GM18868 (cell line): ENCODE measurements around the gene PICALM.
A peak's percentile ranks its signal among the peaks of the same experiment; 100 is the strongest.
"Not testable (repeated sequence)": the region's sequence is repeated elsewhere in the genome, so short reads cannot be mapped to it uniquely, and the experiment has no call there.

Source experiments
- ATAC-seq: cut with Tn5 transposase; IDR thresholded peaks from one replicate; pipeline ENCODE4 v1.9.1; 2021; ENCODE audit warnings: mild to moderate bottlenecking, moderate library complexity; ENCODE audit not compliant: unreplicated experiment

PICALM gene

DNA sequence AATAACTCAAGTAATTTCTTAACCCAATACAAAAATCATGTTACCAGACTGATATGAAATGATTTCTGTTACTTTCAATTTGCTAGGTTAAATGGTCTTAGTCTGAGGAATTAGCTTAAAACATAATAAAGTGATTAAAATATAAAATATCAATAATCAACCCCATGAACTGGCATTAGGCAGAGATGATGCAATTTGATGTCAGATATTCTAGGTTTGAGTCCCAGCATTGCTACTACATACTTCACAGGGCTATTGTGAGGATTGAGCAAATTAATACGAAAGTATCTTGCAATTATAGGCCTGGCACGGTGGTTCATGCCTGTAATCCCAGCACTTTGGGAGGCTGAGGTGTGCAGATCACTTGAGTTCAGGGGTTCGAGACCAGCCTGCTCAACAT, 66.5 kb downstream of the PICALM start:
- no peak for ATAC-seq

DNA sequence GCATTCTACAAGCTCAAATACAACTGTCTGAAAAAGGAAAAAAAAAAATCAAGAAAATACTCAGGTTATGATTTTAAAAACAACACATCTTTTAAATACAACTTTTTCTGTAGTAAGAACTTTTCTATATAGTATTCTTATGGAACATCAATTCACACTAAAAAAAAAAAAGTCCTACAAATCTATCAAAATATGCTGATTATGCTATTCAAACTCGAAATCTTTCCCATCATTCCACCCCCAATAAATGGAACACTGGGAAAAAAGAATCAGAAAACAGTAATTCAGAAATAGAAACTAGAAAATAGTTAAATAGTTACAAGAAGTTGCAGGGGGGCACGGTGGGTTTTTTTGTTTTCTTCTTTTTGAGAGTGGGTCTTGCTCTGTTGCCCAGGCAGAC, 77.4 kb downstream of the PICALM start:
- ATAC-seq: no peak

DNA sequence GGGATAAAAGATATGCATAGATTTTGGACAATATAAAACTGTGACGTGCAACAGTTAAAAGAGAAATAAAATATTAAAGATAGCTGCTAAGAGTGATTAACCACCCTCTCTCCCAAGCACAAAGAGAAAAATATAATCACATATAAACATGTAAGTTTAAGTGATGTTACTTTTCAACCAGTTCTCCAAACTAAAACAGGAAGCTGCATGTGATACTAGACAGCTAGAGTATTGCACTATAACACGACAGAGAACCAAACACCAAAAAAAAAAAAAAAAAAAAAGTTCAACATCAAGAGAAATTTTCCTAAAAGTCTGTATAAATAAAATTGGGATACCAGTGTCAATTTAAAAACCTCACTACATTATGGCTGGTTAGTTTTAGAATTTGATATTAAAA, 79.1 kb downstream of the PICALM start:
- no peak for ATAC-seq

DNA sequence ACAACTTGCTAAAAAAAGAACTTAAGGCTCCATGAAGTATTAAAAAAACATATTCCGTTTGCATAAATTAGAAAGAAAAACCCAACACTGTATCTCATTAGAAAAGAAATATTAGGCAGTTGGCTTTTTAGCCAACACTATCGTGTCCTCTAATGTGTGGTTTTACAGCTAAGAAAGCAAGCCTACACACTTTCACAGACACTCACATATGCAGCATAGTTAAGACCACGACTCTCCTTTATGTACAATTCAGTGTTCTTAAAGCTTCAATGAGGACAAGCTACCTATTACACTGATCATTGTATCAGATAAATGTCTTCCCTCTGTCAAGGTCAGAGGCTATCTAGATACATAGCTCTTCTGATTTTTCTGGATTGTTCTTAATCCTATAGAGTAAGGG, 80.1 kb downstream of the PICALM start:
- peak; percentile 51 for ATAC-seq

DNA sequence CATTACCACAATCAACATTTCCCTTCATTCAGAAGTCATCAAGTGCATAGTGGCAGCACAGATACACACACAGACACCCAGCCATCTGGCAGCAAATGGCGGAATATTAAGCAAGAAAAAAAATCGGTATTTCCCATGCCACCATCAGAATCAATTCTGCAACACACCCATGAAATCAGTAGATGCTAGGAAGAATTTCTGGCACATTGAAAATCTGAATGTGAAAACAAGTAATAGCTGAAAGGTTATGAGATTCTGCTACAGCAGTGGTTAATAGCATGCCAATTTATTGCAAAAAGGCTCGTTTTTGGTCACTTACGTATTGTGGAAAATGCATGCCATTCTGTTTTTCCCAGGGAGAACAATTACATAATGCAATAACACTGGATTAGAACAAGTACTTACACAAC, 91.1 kb downstream of the PICALM start:
- no peak for ATAC-seq

DNA sequence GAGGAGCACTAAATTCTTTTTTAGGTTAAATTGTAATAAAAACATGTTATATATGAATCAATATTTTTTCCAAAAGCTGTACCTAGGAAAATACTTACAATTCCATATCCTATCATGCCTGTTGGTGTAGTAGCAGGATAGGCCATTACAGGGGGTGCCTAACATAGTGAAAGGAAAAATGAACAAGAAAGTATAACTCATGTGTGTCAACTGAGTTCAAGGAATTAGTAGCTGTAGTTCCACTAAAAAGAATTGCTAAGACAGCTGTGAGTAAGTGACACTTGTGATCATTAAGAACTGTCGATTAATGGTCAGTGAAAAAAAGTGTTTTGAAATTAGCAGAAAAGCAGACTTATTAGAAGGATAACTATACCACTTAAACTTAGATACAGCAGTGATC, 92.4 kb downstream of the PICALM start:
- ATAC-seq: no peak

DNA sequence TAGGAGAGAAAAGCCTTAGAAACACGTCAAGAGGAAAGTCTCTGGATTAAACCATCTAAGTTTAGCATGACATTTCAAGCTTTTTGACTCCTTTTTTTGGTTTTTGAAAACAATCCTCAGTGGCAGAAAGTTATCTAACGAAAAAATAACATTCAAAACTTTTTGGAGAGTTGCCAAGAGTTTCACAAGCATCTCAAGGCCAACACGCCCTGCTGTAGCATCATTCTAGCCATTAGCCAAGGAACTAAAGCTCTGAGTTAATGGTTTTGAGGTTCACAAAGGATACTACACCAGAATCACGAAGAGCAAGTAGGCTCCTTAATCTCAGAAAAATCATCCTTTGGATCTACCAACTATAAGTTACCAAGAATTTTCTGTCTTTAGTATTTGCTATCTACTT, 94.8 kb downstream of the PICALM start:
- no peak for ATAC-seq

DNA sequence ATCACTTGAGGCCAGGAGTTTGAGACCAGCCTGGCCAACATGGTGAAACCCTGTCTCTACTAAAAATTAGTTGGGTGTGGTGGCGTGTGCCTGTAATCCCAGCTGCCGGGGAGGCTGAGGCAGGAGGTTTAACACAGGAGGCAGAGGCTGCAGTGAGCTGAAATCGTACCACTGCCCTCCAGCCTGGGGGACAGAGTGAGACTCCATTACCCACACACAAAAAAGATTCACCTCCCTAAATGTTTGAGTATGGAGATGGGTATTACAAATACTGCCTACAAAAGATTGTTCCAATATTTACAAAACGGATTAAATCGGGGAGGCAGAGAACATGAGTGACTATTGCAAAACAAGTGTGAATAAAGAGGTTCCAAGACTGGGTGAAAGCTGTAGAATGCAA, 98.3 kb downstream of the PICALM start:
- no peak for ATAC-seq

DNA sequence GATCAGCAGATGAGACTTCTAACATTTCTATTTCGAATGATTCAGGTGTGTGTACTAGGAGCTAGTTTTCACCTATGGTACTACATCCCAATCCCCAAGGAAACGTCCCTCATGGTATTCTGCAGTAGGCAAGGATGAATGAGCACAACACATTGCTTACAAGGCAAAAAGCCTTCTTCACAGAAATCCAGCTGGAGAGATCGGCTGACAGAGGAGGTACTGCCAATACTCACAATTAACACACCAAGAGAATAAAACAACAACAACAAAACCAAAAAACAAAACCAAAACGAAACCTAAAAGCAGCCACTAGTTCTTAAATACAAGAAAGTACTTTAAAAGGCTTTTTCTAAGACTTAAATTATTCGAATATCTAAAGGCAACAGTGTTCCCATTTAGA, 101.4 kb downstream of the PICALM start:
- ATAC-seq: no peak

DNA sequence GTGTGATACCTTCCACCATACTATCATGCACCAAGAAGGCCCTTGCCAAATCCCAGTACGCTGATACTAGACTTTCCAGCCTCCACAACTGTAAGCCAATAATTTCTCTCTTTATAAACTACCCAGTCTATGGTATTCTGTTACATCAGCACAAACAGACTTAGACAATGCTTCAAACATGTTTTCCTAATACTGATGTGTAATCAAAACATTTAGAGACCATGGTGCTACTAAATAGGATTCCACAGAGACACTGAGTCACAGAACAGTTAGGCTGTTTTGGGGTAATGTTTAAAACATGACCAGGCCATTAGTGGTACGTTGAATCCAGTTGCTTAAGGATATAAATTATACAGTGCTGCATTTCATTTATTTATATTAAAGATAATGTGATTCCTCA, 103.7 kb downstream of the PICALM start:
- no peak for ATAC-seq

DNA sequence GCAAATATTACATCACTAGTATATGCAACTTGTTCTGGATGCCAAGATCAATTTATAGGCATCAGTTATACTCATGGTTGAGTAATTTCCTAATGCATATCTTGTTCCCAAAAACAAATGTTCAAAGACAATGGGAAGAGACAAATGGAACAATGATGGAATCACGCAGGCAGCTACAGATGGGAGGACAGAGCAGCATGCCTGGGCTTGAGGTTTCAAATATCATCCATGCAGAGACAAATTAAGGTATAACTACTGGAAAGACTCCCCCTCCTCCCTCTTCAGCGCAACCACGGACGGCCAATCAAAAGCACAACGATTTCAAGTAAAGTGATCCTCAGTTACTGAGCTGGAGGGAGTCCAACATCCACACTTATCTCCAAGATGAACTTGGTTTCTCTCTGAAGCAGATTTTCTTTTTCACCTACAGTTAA, 106.9 kb downstream of the PICALM start:
- no peak for ATAC-seq

DNA sequence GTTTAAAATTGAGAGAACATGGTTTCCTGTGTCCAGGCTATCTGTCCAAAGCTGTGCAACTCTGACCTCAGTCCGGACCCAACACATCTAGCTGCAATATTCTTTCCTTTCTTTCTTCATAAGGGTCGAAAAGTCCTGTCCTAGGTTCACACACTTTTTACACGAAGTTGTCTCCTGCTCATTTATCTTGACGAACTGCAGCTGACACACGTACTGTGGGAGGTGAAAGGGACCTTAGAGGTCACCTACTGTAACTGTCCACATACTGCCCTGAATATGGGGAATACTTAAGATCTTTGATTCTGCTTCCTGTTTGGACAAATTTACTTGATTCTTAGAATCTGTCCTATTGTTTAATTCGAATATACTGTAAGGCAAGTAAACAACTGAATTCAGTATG, 107.8 kb downstream of the PICALM start:
- ATAC-seq: no peak

DNA sequence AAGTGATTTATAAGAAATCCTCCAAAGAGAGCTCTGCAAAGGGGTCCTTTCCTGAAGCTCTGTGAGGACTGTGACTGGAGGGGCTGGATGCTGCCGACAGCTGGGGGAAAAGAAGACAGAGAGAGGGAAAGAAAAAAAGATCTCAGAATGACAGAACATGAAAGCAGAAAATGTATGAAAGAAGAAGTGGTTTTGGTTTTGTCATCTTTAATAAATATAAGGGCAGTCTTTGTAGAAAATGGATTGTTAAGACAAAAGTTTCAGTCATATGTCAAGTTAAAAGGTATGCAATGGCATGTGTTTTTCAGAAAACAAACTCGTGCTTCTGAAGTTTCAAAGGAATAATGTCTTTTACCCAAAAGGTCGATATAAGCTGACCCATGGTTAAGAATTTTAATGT, 108.2 kb downstream of the PICALM start:
- ATAC-seq: no peak

DNA sequence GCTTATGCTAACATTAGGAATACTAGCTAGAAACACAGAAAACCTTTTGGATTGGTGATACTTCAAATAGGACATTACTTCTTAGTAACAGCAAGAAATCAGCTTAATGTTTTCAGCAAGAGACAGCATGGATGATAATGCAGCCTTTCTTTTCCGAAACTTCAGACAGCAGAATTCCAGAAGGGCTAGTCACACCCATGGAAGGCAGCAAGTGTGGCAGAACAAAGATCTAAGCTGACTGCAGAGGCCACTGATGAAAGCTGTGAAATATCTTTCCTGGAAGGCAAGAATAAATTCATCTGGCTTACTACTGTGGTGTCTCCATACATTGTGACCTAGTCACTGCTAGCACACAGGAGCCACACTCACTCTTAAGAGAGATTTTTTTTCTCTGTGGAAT, 113.4 kb downstream of the PICALM start:
- no peak for ATAC-seq

DNA sequence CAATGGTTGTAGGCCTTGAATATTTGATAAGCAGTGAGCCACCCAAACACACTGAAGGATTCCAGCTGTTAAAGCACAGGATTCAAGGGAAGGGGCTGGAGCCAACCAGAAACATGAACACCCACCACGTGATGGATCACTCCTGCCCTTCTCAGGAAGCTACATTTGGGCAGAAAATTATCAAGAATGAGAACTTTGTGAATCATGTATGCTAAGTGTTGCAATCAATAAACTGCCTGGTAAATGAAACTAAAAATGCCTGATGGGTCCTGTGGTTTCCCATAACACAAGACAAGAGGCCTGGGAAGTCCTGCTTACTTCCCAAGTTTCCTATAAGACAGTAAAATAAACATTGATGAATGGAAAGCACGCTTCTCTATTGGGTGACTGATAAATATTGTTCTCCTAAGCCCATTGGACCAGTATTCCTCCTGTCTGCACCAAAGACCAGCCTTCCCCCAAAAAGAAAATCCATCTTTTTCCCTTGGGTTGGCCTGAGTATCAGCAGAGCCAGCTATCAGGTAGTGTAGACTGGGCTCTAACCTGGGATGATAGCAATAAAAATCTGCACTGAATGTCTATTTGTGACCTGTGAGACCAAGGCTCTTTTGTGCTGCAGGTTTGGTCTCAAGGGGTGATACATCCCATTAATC, 115.3 kb downstream of the PICALM start:
- ATAC-seq: no peak

DNA sequence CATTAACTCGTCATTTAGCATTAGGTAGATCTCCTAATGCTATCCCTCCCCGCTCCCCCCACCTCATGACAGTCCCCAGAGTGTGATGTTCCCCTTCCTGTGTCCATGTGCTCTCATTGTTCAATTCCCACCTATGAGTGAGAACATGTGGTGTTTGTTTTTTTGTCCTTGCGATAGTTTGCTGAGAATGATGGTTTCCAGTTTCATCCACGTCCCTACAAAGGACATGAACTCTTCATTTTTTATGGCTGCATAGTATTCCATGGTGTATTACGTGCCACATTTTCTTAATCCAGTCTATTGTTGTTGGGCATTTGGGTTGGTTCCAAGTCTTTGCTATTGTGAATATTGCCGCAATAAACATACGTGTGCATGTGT, 116.8 kb downstream of the PICALM start:
- not testable (repeated sequence) for ATAC-seq

DNA sequence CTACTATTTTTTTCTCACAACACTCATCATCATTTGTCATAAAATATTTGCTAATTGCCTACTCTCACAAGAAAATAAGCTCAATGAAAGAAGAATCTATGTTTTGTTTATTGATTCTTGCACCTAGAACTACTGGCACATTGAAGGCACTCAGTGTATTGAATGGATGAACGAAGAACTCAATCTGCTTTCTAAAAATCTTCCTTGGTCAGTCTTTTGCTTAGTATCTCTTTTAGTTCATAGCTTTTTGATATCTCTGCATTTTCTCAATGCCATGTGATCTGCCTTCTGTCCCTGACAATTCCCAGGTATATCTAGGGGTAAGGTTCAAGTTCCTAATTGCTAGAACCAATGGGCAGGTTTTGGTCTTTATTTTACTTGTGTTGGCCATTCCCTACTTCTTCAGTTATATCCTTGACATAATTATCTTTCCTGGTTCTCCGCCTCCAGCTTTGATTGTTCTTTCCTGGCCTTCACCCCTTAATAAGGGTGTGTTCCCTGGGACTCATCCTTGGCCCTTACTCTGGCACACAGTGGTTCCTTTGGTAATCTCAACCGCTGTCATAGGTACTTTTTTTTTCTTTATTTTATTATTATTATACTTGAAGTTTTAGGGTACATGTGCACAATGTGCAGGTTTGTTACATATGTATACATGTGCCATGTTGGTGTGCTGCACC, 117.3 kb downstream of the PICALM start:
- ATAC-seq: no peak

DNA sequence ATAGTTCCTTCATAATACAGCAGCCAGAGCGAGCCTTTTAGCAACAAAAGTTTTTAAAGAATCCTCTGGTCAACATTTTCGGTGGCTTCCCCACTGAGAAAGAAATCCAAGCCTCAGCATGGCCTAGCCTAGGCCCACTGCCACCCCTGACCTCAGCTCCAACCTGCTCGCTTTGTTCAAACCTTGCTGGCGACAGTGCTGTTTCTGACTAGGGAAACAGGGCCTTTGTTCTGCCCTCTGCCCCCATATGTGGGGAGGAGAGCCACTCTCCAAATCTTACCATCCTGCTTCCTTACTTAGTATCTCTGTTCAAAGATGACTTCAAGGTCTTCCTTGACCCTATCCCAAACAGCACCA, 117.9 kb downstream of the PICALM start:
- no peak for ATAC-seq

DNA sequence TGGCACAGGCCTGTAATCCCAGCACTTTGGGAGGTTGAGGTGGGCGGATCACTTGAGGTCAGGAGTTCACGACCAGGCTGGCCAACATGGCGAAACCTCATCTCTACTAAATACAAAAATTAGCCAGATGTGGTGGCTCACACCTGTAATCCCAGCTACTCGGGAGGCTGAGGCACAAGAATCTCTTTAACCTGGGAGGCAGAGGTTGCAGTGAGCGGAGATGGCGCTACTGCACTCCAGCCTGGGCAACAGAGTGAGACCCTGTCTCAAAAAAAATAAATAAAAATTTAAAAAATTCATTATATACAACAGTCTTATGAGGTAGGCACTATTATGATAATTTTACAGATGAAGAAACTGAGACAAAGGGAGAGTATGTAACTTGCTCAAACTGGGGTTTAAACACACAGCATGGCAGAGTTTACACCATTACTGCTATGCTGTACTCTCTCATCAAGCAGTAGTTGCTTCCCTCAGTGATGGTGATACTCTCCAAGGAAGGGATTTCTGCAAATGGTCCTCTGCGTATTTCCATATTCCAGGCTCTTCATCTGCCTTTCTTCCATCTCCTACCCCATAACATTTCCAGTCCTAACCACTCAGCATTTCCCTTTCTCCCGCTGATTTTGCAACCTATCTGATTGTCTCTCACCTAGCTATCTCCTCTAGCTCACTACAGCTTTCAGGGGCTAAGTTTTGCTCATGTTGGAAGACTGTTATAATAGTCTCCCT, 118.4 kb downstream of the PICALM start:
- ATAC-seq: no peak

DNA sequence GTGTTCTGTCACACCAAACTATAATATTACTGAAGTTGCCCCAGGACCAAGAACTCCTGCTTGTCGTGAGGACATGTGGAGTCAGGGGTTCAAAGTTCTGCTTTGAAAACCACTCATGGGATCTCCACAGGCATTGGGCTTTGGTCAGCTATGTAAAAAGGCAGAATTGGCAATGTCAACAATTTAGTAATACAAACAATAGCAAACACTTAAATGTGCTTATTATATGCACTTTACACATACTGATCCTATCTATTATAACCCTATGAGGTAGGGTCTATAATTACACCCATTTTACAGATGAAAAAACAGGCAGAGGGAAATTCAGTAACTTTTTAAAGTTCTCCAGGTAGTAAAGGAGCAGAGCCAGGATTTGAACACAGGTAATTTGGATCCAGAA, 119.1 kb downstream of the PICALM start:
- no peak for ATAC-seq

DNA sequence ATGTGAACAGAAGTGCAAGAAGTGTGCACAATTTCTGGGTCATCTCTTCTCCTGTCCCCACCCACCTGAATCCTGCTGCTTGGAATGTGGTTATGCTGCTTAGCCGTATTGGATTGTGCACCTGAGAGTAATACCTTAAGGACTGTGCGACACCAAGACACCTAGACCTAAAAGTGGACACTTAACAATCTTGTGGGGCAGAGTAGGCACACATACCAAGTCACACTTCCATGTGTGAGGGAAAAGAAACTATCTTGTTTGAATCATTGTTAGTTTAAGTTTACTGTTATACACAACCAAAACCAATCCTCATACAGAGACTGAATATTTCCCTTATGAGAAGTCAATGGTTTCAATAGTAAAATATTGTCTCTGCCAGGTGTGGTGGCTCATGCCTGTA, 120.0 kb downstream of the PICALM start:
- ATAC-seq: peak; percentile 37
